Raji (cell line): ENCODE results near the gene LENG9.

Experiments used
- POLR2A ChIP-seq: IDR thresholded peaks from 2 replicates; pipeline ENCODE4 v1.6.1; 2011; ENCODE audit warnings: low read depth, low read length, control low read depth; ENCODE audit not compliant: insufficient read depth

LENG9 gene

GRCh38 chr19:54459282-54460229 is 4.0 kb downstream of the LENG9 start:
- no peak for TF ChIP-seq POLR2A

GRCh38 chr19:54458648-54459281 is 4.8 kb downstream of the LENG9 start:
- TF ChIP-seq POLR2A = no peak

- no peak for TF ChIP-seq POLR2A
Observed at GRCh38 chr19:54457773-54458647, 5.6 kb downstream of the LENG9 start.

GRCh38 chr19:54456423-54457373 is 6.9 kb downstream of the LENG9 start:
- TF ChIP-seq POLR2A = no peak

GRCh38 chr19:54455786-54456422 is 7.7 kb downstream of the LENG9 start:
- TF ChIP-seq POLR2A = no peak

- no peak for TF ChIP-seq POLR2A
Observed at GRCh38 chr19:54454781-54455675, 8.6 kb downstream of the LENG9 start.

- no peak for TF ChIP-seq POLR2A
Observed at GRCh38 chr19:54453921-54454780, 9.4 kb downstream of the LENG9 start.

GRCh38 chr19:54452626-54453025 is 11.0 kb downstream of the LENG9 start:
- no peak for TF ChIP-seq POLR2A

- TF ChIP-seq POLR2A = no peak
Observed at GRCh38 chr19:54451997-54452396, 11.6 kb downstream of the LENG9 start.

- TF ChIP-seq POLR2A = no peak
Observed at GRCh38 chr19:54451331-54451871, 12.2 kb downstream of the LENG9 start.

- no peak for TF ChIP-seq POLR2A
Observed at GRCh38 chr19:54449701-54450069, 13.9 kb downstream of the LENG9 start.
